22Rv1 (cell line): ENCODE data around the gene MPZL2.

Source experiments
- ZFX ChIP-seq: fragments of 450-650 bp; IDR thresholded peaks from 2 replicates; pipeline ENCODE4 v1.6.1; 2017; ENCODE audit warnings: antibody characterized with exemption, borderline replicate concordance
- TF ChIP-seq, protein P1 (sequence below): fragments of 450-650 bp; IDR thresholded peaks from 2 replicates; pipeline ENCODE4 v1.5.1; 2017; ENCODE audit warnings: mild to moderate bottlenecking

DNA sequence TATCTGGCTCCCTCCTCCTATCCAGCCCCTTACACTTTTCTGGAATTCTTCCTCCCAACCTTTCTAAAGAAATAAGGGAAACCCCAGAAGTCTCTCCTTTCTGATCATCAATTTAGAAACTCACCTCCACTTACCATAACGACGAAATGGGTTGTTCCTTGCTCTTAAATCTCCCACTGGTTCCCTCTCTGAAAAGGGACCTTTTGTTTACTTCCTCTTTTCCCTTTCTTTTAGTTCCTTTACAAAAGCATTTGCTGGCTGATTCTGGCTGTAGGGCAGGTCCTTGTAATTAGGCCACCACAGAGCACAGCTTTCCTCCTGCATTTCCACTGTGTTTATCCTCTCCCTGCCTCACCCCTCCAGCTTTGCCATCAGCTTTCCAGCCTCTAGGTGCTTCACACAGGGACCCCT lies 51.3 kb downstream of the MPZL2 start:
- TF ChIP-seq, protein P1, sequence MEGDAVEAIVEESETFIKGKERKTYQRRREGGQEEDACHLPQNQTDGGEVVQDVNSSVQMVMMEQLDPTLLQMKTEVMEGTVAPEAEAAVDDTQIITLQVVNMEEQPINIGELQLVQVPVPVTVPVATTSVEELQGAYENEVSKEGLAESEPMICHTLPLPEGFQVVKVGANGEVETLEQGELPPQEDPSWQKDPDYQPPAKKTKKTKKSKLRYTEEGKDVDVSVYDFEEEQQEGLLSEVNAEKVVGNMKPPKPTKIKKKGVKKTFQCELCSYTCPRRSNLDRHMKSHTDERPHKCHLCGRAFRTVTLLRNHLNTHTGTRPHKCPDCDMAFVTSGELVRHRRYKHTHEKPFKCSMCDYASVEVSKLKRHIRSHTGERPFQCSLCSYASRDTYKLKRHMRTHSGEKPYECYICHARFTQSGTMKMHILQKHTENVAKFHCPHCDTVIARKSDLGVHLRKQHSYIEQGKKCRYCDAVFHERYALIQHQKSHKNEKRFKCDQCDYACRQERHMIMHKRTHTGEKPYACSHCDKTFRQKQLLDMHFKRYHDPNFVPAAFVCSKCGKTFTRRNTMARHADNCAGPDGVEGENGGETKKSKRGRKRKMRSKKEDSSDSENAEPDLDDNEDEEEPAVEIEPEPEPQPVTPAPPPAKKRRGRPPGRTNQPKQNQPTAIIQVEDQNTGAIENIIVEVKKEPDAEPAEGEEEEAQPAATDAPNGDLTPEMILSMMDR = no peak
- TF ChIP-seq ZFX = no peak
